Endothelial cell (in vitro differentiated cells): ENCODE data around the gene GRIA3. TPM values are rescaled to one million over a fixed set of nuclear protein-coding genes. Genes with fewer than 3 reads are reported as not detected.

Experiments
- DNase-seq: peaks from one replicate; pipeline ENCODE4 v3.0.0; 2021; ENCODE audit warnings: low spot score
- H3K27ac Mint-ChIP-seq: one replicate; pipeline ENCODE4 v1.8.0; 2021; ENCODE audit warnings: mixed read lengths, inconsistent platforms; ENCODE audit not compliant: unreplicated experiment
- H3K27me3 Mint-ChIP-seq: one replicate; pipeline ENCODE4 v1.8.0; 2021; ENCODE audit warnings: mild to moderate bottlenecking, moderate library complexity, mixed read lengths, inconsistent platforms; ENCODE audit not compliant: unreplicated experiment
- H3K36me3 Mint-ChIP-seq: one replicate; pipeline ENCODE4 v1.8.0; 2021; ENCODE audit warnings: mild to moderate bottlenecking, low read depth, mixed read lengths, inconsistent platforms; ENCODE audit not compliant: unreplicated experiment
- H3K4me1 Mint-ChIP-seq: one replicate; pipeline ENCODE4 v1.8.0; 2021; ENCODE audit warnings: mild to moderate bottlenecking, mixed read lengths, inconsistent platforms; ENCODE audit not compliant: unreplicated experiment
- H3K4me3 Mint-ChIP-seq: one replicate; pipeline ENCODE4 v1.8.0; 2021; ENCODE audit warnings: mild to moderate bottlenecking, mixed read lengths, inconsistent platforms; ENCODE audit not compliant: unreplicated experiment
- H3K9me3 Mint-ChIP-seq: one replicate; pipeline ENCODE4 v1.8.0; 2021; ENCODE audit warnings: mixed read lengths, inconsistent platforms; ENCODE audit not compliant: unreplicated experiment
- total RNA-seq: library from RNA; stranded (reverse); fragmentation: NEBNext Ultra II Directional; extraction: Animal tissue kit (Norgen Biotek cat#: 25700); gene quantifications from one replicate; pipeline ENCODE4 v1.2.1, GENCODE V29; 2021; ENCODE audit not compliant: unreplicated experiment
- TF ChIP-seq, protein P1 (sequence below): fragments of 200-600 bp; sonication (generic); IDR thresholded peaks from one replicate; pipeline ENCODE4 v1.5.0; 2021; ENCODE audit warnings: antibody characterized with exemption; ENCODE audit not compliant: unreplicated experiment

The GRIA3 gene
- total RNA-seq, 1 donor from 2014 or later, result 0.51 TPM

DNA sequence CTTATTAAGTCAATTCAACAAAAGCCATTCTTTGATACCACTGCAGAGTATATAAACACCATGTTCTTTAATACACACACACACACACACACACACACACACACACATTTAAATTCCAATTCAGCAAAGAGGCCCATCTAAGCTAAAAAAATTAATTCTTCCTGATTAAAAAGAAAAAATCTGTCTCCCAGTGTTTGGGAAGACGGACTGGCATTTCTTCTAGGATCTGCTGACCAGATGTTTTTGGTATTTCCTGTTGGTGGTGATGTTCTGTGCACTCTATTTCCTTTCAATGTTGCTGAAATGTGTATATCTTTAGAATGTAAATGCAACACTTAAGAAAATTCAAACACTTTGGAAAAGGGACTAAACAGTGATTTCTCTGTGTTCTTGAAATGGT is 304.9 kb downstream of the GRIA3 start:
- Mint-ChIP-seq H3K27me3 (no peaks in the 10 kb centered on the region), H3K27ac (no peak overlapping the region), H3K9me3 (no peaks in the 10 kb centered on the region), H3K36me3 (no peaks in the 10 kb centered on the region), H3K4me1 (peaks cover 20% of the 10 kb centered on the region), H3K4me3 (no peak overlapping the region)
- no peak for DNase-seq
- TF ChIP-seq, protein P1, sequence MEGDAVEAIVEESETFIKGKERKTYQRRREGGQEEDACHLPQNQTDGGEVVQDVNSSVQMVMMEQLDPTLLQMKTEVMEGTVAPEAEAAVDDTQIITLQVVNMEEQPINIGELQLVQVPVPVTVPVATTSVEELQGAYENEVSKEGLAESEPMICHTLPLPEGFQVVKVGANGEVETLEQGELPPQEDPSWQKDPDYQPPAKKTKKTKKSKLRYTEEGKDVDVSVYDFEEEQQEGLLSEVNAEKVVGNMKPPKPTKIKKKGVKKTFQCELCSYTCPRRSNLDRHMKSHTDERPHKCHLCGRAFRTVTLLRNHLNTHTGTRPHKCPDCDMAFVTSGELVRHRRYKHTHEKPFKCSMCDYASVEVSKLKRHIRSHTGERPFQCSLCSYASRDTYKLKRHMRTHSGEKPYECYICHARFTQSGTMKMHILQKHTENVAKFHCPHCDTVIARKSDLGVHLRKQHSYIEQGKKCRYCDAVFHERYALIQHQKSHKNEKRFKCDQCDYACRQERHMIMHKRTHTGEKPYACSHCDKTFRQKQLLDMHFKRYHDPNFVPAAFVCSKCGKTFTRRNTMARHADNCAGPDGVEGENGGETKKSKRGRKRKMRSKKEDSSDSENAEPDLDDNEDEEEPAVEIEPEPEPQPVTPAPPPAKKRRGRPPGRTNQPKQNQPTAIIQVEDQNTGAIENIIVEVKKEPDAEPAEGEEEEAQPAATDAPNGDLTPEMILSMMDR, result no peak

DNA sequence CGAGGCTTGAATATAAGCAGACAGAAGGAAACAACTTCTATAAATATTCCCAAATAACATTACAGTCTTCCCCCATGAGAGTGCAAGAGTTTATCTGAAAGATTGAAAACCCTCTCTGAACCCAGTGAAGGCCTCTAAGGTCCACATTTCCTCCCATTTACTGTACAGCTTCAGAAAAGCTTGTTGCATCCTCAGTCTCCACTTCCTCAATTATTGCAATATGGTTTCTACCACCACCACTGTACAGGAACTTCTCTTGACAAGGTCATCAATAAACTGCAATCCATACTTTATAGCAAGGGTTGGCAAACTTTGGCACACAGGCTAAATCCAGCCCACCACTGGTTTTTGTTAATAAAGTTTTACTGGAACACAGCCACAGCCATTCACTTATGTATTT is 309.8 kb downstream of the GRIA3 start:
- peaks cover 19% of the 10 kb centered on the region for H3K4me1 Mint-ChIP-seq
- no peaks in the 10 kb centered on the region for H3K36me3 Mint-ChIP-seq
- DNase-seq, result no peak
- TF ChIP-seq, protein P1, result no peak
- no peaks in the 10 kb centered on the region for H3K9me3 Mint-ChIP-seq
- no peak overlapping the region for H3K27ac Mint-ChIP-seq
- H3K27me3 Mint-ChIP-seq, result peaks cover 1% of the 10 kb centered on the region
- H3K4me3 Mint-ChIP-seq, result no peak overlapping the region

DNA sequence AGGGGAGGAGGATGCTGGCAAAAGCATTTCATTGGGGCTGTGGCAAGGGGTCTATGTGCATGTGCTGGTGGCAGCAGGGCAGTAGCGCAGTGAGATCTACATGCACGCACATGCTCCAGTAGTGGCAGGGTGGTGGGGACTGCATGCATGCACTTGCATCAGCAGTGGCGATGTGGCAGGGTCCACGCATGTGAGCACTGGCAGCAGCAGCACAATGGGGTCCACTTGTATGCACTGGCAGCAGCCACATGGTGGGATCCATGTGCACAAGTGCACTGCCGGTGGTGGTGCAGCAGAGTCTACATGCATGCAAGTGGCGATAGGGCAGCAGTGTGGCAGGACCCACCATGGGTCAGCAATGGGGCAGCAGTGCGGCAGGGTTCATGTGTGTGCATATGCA is 315.7 kb downstream of the GRIA3 start:
- peaks cover 1% of the 10 kb centered on the region for H3K27me3 Mint-ChIP-seq

DNA sequence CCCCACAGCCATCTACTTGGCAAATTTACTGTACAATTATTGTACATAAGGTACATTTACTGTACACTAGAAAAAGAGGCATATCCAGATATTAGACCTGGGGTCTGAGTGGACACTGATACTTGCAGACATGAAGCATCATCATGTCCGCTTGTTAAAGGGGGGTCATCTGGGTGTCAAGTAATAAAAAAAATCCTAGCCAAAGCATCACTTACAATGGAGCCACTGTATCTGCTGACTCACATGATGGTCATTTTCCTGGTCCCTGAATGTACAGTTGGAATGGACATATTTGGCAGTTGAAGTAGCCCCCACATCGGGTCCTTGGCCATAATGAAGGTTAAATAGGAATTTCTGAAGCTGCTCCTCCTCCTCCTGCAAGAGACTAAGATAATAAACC is 320.0 kb downstream of the GRIA3 start:
- H3K9me3 Mint-ChIP-seq, result no peaks in the 10 kb centered on the region
- TF ChIP-seq, protein P1, result no peak
- no peak overlapping the region for H3K4me3 Mint-ChIP-seq
- no peaks in the 10 kb centered on the region for H3K4me1 Mint-ChIP-seq
- no peak overlapping the region for H3K27ac Mint-ChIP-seq
- peaks cover 2% of the 10 kb centered on the region for H3K27me3 Mint-ChIP-seq
- DNase-seq, result no peak
- H3K36me3 Mint-ChIP-seq, result no peaks in the 10 kb centered on the region

More for the DNA sequence above, 315.7 kb downstream of the GRIA3 start:
- TF ChIP-seq, protein P1, result no peak
- no peaks in the 10 kb centered on the region for H3K9me3 Mint-ChIP-seq
- no peaks in the 10 kb centered on the region for H3K4me1 Mint-ChIP-seq
- DNase-seq, result no peak
- no peak overlapping the region for H3K27ac Mint-ChIP-seq
- H3K36me3 Mint-ChIP-seq, result no peaks in the 10 kb centered on the region
- no peak overlapping the region for H3K4me3 Mint-ChIP-seq

DNA sequence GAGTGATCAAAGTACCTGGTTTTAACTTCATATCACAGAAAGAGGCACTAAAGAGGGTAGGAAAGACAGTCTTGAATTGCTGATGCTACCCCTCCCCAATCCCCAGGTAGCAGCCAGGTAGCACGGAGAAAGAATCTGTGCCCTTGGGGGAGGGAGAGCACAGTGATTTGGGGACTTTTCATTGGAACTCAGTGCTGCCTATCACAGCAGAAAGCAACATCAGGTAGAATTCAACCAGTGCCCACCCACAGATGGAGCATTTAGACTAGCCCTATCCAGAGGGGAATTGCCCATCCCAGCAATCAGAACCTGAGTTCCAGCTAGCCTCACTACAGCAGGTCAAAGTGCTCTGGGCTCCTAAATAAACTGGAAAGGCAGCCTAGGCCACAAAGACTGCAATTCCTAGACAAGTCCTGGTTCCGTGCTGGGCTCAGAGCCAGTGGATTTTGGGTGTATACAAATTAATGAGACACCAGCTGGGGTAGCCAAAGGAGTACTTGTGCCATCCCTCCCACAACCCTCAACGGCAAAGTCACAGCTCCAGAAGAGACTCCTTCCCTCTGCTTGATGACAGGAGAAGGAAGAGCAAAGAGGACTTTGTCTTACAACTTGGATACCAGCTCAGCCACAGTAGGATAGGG is 320.7 kb downstream of the GRIA3 start:
- Mint-ChIP-seq H3K4me1 (no peaks in the 10 kb centered on the region), H3K27me3 (peaks cover 2% of the 10 kb centered on the region), H3K4me3 (no peak overlapping the region), H3K36me3 (no peaks in the 10 kb centered on the region), H3K9me3 (no peaks in the 10 kb centered on the region), H3K27ac (no peak overlapping the region)
- TF ChIP-seq, protein P1, result no peak
- no peak for DNase-seq
